H1 (cell line): Measurements from ENCODE around the gene RDH14. TPM values are rescaled to one million over a fixed set of nuclear protein-coding genes. Genes with fewer than 3 reads are reported as not detected.

Experiments
- CEBPB ChIP-seq: IDR thresholded peaks from 2 replicates; pipeline ENCODE4 v1.6.1; 2012; ENCODE audit warnings: low read depth, low read length
- POLR2AphosphoS5 ChIP-seq: IDR thresholded peaks from 2 replicates; pipeline ENCODE4 v1.6.1; 2011; ENCODE audit warnings: low read depth, low read length
- RXRA ChIP-seq: IDR thresholded peaks from 2 replicates; pipeline ENCODE4 v1.6.1; 2011; ENCODE audit warnings: low read depth, mild to moderate bottlenecking, low read length, moderate library complexity; ENCODE audit not compliant: insufficient read depth
- polyA plus RNA-seq, 7 experiments: library from polyadenylated mRNA; depleted of rRNA in 3 of 7; stranded (reverse) in 5 of 7; unstranded in 2 of 7; fragments of >200 nt in 5 of 7; fragments of 200-250 nt in 2 of 7; gene quantifications; 1 replicate in 5 of 7; 2 replicates in 1 of 7; 4 replicates in 1 of 7; pipeline versions ENCODE4 v1.2.1 to v1.2.3, GENCODE V29; 2011 to 2013; ENCODE audit warnings: missing spikeins in 2 of 7, mixed read lengths in 2 of 7
- total RNA-seq: library from RNA; stranded (reverse); fragmentation: NEBNext Ultra II Directional; extraction: Animal tissue kit (Norgen Biotek cat#: 25700); gene quantifications from 2 replicates; pipeline ENCODE4 v1.2.1, GENCODE V29; 2021
- TF ChIP-seq, protein P1 (sequence below): fragments of 300-600 bp; sonication (generic); IDR thresholded peaks from 2 replicates; pipeline ENCODE4 v1.7.1; 2012; ENCODE audit warnings: low read length, moderate library complexity, mild to moderate bottlenecking, inconsistent platforms; ENCODE audit not compliant: insufficient replicate concordance

Gene RDH14
- total and polyA plus RNA-seq, 2 of the 8 experiments (the other 6 are each of a cell fraction or from before 2014, with no cell fraction given): 14.7 to 23.6 TPM

DNA sequence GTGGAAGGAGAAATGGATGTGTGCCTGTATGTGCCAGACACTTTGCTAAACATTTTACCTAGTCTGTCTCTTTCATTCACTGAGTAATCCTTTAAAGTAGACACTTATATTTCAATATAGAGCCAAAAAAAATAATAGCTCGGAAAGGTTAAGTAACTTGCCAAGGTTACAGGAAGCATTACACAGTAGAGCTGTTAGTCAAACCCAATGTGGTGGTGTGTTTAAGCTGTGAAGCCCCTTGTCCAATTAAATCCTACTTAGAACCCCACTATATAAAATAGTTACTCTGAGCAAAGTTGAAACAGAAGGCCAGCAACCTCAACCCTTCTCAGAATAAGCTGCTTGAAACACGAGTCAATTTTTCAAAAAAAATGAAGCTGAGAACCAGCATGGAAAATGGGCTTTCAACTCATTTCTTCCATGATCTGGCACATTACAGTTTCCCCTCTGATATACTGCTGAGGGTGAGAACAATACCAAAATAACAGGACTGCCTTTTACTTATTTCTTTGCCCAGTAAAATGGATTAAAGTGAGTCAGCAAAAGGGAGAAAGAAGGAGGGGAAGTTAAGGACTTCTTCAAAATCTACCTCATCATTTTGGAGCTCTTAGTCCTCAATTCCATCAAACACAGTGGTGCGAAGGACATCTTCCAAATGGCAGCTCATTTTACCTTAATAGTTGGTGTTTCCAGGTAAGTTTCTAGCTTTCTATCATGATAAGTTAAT, 7.9 kb downstream of the RDH14 start (continued):
- TF ChIP-seq, protein P1, sequence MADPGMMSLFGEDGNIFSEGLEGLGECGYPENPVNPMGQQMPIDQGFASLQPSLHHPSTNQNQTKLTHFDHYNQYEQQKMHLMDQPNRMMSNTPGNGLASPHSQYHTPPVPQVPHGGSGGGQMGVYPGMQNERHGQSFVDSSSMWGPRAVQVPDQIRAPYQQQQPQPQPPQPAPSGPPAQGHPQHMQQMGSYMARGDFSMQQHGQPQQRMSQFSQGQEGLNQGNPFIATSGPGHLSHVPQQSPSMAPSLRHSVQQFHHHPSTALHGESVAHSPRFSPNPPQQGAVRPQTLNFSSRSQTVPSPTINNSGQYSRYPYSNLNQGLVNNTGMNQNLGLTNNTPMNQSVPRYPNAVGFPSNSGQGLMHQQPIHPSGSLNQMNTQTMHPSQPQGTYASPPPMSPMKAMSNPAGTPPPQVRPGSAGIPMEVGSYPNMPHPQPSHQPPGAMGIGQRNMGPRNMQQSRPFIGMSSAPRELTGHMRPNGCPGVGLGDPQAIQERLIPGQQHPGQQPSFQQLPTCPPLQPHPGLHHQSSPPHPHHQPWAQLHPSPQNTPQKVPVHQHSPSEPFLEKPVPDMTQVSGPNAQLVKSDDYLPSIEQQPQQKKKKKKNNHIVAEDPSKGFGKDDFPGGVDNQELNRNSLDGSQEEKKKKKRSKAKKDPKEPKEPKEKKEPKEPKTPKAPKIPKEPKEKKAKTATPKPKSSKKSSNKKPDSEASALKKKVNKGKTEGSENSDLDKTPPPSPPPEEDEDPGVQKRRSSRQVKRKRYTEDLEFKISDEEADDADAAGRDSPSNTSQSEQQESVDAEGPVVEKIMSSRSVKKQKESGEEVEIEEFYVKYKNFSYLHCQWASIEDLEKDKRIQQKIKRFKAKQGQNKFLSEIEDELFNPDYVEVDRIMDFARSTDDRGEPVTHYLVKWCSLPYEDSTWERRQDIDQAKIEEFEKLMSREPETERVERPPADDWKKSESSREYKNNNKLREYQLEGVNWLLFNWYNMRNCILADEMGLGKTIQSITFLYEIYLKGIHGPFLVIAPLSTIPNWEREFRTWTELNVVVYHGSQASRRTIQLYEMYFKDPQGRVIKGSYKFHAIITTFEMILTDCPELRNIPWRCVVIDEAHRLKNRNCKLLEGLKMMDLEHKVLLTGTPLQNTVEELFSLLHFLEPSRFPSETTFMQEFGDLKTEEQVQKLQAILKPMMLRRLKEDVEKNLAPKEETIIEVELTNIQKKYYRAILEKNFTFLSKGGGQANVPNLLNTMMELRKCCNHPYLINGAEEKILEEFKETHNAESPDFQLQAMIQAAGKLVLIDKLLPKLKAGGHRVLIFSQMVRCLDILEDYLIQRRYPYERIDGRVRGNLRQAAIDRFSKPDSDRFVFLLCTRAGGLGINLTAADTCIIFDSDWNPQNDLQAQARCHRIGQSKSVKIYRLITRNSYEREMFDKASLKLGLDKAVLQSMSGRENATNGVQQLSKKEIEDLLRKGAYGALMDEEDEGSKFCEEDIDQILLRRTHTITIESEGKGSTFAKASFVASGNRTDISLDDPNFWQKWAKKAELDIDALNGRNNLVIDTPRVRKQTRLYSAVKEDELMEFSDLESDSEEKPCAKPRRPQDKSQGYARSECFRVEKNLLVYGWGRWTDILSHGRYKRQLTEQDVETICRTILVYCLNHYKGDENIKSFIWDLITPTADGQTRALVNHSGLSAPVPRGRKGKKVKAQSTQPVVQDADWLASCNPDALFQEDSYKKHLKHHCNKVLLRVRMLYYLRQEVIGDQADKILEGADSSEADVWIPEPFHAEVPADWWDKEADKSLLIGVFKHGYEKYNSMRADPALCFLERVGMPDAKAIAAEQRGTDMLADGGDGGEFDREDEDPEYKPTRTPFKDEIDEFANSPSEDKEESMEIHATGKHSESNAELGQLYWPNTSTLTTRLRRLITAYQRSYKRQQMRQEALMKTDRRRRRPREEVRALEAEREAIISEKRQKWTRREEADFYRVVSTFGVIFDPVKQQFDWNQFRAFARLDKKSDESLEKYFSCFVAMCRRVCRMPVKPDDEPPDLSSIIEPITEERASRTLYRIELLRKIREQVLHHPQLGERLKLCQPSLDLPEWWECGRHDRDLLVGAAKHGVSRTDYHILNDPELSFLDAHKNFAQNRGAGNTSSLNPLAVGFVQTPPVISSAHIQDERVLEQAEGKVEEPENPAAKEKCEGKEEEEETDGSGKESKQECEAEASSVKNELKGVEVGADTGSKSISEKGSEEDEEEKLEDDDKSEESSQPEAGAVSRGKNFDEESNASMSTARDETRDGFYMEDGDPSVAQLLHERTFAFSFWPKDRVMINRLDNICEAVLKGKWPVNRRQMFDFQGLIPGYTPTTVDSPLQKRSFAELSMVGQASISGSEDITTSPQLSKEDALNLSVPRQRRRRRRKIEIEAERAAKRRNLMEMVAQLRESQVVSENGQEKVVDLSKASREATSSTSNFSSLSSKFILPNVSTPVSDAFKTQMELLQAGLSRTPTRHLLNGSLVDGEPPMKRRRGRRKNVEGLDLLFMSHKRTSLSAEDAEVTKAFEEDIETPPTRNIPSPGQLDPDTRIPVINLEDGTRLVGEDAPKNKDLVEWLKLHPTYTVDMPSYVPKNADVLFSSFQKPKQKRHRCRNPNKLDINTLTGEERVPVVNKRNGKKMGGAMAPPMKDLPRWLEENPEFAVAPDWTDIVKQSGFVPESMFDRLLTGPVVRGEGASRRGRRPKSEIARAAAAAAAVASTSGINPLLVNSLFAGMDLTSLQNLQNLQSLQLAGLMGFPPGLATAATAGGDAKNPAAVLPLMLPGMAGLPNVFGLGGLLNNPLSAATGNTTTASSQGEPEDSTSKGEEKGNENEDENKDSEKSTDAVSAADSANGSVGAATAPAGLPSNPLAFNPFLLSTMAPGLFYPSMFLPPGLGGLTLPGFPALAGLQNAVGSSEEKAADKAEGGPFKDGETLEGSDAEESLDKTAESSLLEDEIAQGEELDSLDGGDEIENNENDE: no peak
- TF ChIP-seq RXRA (no peak), CEBPB (no peak), POLR2AphosphoS5 (no peak)
